ENCODE results near the gene GSTM1.
"Not testable (repeated sequence)": the region's sequence is repeated elsewhere in the genome, so short reads cannot be mapped to it uniquely, and the experiment has no call there.

DNA sequence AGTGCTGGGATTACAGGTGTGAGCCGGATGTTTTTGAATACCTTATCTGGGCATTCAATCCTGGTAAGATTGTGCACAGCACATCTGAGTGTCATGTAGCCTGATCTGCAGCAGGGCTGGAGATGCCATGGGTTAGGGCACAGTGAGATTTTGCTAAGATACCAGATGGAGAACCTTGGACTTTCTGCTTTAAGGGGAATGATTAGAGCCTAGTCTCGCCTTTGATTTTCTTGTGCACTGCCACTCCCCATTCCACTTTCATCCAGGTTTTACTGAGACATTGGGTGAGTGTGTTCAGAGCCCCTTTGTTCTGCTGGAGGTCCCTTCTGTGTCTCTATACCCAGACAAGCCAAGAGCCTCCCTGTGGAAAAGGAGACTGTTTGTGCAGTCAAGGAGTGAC, 13.8 kb upstream of the GSTM1 start:
- TF ChIP-seq, protein P1, sequence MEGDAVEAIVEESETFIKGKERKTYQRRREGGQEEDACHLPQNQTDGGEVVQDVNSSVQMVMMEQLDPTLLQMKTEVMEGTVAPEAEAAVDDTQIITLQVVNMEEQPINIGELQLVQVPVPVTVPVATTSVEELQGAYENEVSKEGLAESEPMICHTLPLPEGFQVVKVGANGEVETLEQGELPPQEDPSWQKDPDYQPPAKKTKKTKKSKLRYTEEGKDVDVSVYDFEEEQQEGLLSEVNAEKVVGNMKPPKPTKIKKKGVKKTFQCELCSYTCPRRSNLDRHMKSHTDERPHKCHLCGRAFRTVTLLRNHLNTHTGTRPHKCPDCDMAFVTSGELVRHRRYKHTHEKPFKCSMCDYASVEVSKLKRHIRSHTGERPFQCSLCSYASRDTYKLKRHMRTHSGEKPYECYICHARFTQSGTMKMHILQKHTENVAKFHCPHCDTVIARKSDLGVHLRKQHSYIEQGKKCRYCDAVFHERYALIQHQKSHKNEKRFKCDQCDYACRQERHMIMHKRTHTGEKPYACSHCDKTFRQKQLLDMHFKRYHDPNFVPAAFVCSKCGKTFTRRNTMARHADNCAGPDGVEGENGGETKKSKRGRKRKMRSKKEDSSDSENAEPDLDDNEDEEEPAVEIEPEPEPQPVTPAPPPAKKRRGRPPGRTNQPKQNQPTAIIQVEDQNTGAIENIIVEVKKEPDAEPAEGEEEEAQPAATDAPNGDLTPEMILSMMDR (IDR thresholded peaks at IDR 0.05): not testable (repeated sequence)
- not testable (repeated sequence) for TF ChIP-seq EZH2 (IDR thresholded peaks at IDR 0.05; ENCODE audit: borderline replicate concordance, insufficient read depth, low read depth, low read length, poor library complexity, severe bottlenecking)
